NCI-H1105 treated with DMSO at 0.1 percent for 48 hours (cell line): ENCODE data around the gene SLC24A3.

Experiments
- DNase-seq: peaks from one replicate; lab custom pipeline; 2025; lab: John Stamatoyannopoulos, UW

The SLC24A3 gene

GRCh38 chr20:19714579-19714840, 502.1 kb downstream of the SLC24A3 start:
- DNase-seq, result no peak

DNA sequence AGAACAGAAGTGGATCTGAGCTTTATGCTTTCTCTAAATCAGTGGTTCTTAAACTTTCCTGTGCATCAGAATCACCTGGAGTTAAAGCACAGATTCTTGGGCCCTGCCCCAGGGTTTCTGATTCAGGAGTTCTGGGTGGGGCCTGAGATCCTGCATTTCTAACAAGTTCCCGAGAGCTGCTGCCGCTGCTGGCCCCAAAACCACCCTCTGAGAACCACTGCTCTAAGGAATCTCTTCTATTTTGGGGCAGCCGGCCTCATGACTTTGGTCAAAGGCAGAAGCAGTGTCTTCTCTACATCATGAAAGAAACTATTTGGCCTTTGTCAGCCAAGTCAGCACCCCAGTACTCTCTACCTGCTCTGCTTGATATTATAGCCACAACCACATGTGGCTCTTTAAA, 503.5 kb downstream of the SLC24A3 start:
- no peak for DNase-seq

- DNase-seq, result no peak
These were observed 506.4 kb downstream of the SLC24A3 start for GRCh38 chr20:19718880-19719279.

- DNase-seq, result no peak
These were observed 508.5 kb downstream of the SLC24A3 start for GRCh38 chr20:19720991-19721390.

GRCh38 chr20:19723051-19723450, 510.6 kb downstream of the SLC24A3 start:
- no peak for DNase-seq

GRCh38 chr20:19723813-19724430, 511.5 kb downstream of the SLC24A3 start:
- DNase-seq, result no peak

DNA sequence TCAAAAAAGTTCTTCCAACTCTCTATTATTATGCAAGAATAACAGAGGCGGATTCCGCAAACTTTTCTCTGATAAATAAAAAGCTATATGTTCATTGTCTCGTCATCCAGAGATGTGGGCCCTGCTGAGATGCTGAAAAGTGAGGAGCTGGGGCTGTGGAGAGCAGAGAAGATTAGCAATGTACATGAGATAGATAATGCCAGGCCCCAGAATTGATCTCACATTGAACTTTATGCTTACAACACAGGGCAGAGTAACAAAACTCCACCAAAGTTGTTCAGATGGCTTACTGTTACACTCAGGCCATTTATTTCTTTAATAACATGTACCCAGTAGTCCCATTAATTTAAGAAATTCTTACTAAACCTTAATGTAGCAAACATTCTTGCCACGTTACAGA, 512.9 kb downstream of the SLC24A3 start:
- no peak for DNase-seq

DNA sequence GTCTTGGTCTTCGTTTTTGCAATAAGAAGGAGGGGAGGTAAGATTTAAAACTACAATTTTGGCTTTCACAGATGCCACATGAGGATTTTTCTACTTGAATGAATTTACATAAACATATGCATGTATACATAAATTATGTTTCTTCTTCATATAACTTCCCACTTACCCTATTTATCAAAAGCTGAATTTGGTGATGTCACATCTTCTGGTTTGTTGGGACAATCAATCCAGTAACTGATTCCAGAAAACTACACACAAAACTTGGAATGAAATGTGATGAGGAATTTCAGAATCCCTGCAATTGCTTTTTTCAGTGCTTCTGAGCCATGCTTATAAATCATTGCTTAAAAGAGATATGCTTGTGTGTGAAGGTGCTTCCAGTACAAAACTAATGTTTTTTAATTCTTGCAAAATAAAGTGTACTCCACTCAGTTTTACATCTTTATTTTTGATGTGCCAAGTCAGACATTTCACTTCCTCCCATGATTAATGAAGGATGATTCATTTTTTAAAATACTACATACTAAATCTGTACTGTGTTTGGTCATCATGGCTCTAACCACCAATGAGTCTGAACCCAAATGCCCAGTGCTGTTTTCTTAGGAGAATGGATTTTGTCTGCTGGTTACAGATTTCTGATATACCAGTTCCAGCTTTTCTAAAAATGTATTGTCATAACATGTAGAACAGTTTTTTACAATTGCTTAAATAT, 513.5 kb downstream of the SLC24A3 start:
- no peak for DNase-seq

DNA sequence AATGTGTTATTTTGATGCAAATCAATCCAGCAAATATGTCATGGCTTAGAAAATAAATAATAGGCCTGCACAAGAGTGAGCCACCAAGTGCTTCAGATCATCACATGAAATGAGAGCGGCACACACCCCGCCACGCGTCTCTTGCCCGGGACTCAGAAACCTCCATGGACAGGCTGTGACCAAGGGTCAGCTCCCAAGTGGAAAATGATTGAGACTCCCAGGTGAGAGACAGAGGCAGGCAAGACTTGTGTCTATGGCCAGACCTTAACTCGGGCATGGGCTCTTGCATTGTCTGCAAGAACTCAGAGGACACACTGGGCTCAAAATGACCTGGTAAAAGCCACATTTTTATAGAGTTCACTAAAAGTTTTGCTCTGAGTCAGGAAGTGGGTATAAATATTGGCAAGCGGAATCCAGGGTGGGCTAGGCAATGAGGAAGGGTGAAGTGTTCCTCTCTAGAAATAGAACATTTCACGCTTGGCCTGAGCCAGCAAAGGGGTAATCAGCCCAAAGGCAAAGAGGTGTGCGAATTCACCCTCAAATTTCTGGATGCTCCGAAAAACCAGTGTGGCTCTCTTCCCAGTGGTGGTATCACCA, 514.9 kb downstream of the SLC24A3 start:
- DNase-seq, result no peak

- no peak for DNase-seq
These were observed 517.2 kb downstream of the SLC24A3 start for GRCh38 chr20:19729672-19730071.

DNA sequence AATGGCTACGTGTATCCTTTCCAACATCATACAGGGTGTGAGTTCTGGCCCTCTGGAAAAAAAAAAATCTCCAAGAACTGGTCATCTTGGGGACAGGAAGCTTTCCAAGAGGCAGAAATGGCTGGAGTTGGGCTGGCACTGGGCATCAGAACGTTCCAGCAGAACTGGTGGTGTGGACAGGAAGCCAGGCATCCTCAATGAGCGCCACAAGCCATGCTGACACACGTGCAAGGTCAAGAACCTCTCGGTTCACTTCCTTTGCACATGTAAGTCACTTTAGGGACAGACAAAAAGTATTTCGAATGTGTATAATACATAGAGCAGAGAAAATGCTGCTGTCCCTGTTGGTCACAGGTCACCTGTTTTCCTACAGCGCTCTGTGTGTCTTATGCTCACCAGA, 518.3 kb downstream of the SLC24A3 start:
- no peak for DNase-seq

GRCh38 chr20:19734811-19735210, 522.4 kb downstream of the SLC24A3 start:
- no peak for DNase-seq

- DNase-seq, result no peak
These were observed 523.0 kb downstream of the SLC24A3 start for GRCh38 chr20:19735446-19735845.

DNA sequence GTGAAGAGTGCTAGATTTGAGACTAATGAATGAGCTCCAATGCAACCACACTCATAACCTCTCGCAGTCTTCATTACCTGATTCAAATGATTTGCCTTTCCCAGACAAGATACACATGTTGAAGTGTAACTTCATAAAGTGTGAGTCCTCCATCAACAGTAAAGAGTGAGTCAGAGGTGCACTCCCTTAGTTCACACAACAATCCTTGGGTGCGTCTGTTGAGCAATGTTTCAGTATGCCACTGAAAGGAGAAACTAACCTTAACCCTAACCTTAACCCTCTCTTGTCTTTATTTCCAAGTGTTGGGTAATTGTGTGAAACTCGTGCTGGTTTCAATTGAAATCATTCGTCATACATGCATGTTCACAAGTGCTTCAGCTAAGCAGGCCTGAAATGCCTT, 524.6 kb downstream of the SLC24A3 start:
- no peak for DNase-seq

- DNase-seq, result no peak
These were observed 526.5 kb downstream of the SLC24A3 start for GRCh38 chr20:19738951-19739350.

DNA sequence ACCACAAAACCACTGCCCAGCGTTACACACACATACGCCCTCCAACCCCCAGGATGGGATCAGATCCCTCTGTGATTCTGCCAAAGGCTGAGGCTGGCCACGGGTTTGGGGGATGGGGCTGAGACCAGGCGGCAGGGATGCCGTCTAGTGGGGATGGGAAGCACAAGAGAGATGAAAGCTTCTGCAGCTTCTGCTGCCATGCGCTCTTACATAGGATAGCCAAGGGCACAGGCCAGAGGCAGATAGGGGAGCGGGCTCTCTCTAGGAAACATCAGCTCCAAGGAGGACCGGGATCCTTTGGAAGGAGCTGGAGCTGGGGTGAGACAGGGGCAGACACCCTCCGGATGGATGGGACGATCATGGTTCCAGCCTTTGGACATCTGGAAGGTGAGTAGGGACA, 526.9 kb downstream of the SLC24A3 start:
- DNase-seq, result no peak

DNA sequence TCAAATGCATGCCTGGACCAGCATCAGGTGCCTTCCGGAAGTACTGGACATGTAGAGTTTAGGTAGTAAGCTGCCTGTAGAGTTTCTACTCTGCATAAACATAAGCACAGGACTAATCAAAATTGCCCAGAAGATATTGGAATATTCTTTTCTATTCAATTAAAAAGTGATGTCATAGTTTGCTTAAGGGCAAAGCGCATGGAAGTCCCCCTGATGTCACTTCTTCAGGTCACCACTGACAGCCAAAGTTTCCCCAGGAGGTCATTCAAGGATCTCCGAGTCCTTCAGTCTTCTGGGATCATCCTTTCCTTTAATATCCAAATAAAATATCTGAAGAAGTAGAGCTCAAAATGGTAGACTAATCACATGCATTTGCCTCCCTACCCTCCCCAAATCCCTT, 528.1 kb downstream of the SLC24A3 start:
- no peak for DNase-seq

DNA sequence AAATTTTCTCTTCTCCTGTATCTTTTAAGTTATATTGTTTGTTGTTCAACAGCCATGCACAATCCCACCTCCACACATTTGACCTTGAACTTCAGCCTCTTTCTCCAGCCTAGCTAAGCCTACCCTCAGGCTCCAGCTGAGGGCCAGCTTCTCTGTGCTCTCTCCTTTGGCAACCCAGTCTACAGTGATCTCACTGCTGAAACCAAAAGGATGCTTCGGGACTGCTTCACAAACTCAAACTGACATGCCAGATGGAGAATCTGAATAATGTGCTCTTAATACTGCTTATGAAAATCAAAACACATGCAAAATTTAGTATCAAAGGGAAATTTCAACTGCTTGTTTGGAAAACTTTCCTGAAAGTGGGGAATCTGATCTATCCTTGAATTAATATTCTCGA, 529.5 kb downstream of the SLC24A3 start:
- DNase-seq, result no peak

- DNase-seq, result no peak
These were observed 530.7 kb downstream of the SLC24A3 start for GRCh38 chr20:19742974-19743639.

DNA sequence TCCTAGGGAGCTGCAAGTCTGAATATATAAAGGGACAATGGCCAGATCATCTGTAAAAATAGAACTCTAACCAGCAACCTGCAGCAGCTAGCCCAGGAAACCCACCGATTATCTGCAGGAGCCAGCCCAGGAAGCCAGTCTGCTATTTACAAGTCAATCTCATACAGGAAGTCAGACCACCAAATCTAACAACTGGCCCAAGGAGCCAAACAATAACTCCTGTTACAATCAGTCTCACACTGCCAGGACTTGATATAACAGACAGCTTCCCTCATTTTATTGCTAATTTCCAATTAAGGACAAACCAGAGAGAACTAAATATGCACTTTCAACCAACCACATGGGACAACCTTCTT, 531.2 kb downstream of the SLC24A3 start:
- DNase-seq, result no peak

GRCh38 chr20:19745106-19745505, 532.7 kb downstream of the SLC24A3 start:
- no peak for DNase-seq

GRCh38 chr20:19745584-19745983, 533.1 kb downstream of the SLC24A3 start:
- DNase-seq, result no peak

DNA sequence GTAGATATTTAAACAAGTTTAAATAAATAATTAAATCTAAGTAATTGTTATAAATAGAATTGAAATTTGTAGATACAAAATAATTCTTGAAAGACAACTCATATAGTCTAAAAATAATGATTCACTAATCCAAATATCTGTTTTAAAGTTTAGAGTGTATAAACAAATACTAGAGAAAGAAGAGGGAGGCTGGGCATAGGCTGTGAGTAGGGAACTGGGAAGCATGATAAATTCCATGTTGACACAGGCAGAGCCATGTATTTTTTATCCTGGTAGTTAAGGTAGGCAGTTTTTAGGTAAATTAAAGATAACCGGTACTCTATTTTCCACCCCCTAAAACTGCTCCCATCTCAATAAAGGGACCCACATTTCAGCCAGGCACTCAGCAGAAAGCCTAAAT, 534.0 kb downstream of the SLC24A3 start:
- DNase-seq, result no peak
